HepG2 (cell line): ENCODE results near the gene CACNA1D. TPM values are rescaled to one million over a fixed set of nuclear protein-coding genes. Genes with fewer than 3 reads are reported as not detected.

Source experiments
- ARID4A ChIP-seq: sonication (generic); formaldehyde crosslinking; IDR thresholded peaks from 2 replicates; pipeline ENCODE4 v1.5.0; 2020; ENCODE audit warnings: mild to moderate bottlenecking, missing genetic modification reagents, borderline replicate concordance
- CCDC6 ChIP-seq: sonication (generic); formaldehyde crosslinking; IDR thresholded peaks from 2 replicates; pipeline ENCODE4 v1.8.1; 2022; ENCODE audit warnings: mild to moderate bottlenecking, missing genetic modification reagents, moderate library complexity
- CREB3 ChIP-seq: sonication (generic); formaldehyde crosslinking; IDR thresholded peaks from 2 replicates; pipeline ENCODE4 v1.5.0; 2020; ENCODE audit warnings: missing genetic modification reagents
- DDIT3 ChIP-seq: sonication (generic); formaldehyde crosslinking; IDR thresholded peaks from 2 replicates; pipeline ENCODE4 v1.4.0; 2020; ENCODE audit warnings: mild to moderate bottlenecking, missing genetic modification reagents
- DRAP1 ChIP-seq: IDR thresholded peaks from 2 replicates; pipeline ENCODE4 v1.6.1; 2016; ENCODE audit warnings: missing genetic modification reagents, missing compliant biosample characterization
- ELF1 ChIP-seq: sonication (generic); formaldehyde crosslinking; IDR thresholded peaks from 2 replicates; pipeline ENCODE4 v1.4.0; 2020; ENCODE audit warnings: missing genetic modification reagents
- FOXO1 ChIP-seq: sonication (generic); formaldehyde crosslinking; IDR thresholded peaks from 2 replicates; pipeline ENCODE4 v1.4.0; 2020; ENCODE audit warnings: missing genetic modification reagents
- HNF1B ChIP-seq: sonication (generic); formaldehyde crosslinking; IDR thresholded peaks from 2 replicates; pipeline ENCODE4 v1.5.1; 2020; ENCODE audit warnings: mild to moderate bottlenecking, moderate library complexity, missing genetic modification reagents
- HNF4A ChIP-seq: sonication (generic); formaldehyde crosslinking; IDR thresholded peaks from 2 replicates; pipeline ENCODE4 v1.4.0; 2020; ENCODE audit warnings: missing genetic modification reagents
- IKZF1 ChIP-seq: fragments of 450-650 bp; IDR thresholded peaks from 2 replicates; pipeline ENCODE4 v1.7.1; 2016
- PRPF4 ChIP-seq: fragments of 200-400 bp; formaldehyde crosslinking; IDR thresholded peaks from 2 replicates; pipeline ENCODE4 v1.6.1; 2016; ENCODE audit warnings: low read length, low read depth; ENCODE audit not compliant: poor library complexity, severe bottlenecking
- REPIN1 ChIP-seq: sonication (generic); formaldehyde crosslinking; IDR thresholded peaks from 2 replicates; pipeline ENCODE4 v1.8.0; 2022; ENCODE audit warnings: missing genetic modification reagents, low read depth, mild to moderate bottlenecking, borderline replicate concordance
- SMAD3 ChIP-seq: sonication (generic); formaldehyde crosslinking; IDR thresholded peaks from 2 replicates; pipeline ENCODE4 v1.4.0; 2020; ENCODE audit warnings: missing genetic modification reagents
- ZNF17 ChIP-seq: sonication (generic); formaldehyde crosslinking; IDR thresholded peaks from 2 replicates; pipeline ENCODE4 v1.5.0; 2020; ENCODE audit warnings: mild to moderate bottlenecking, missing genetic modification reagents
- ZNF350 ChIP-seq: sonication (generic); formaldehyde crosslinking; IDR thresholded peaks from 2 replicates; pipeline ENCODE4 v1.4.0; 2020; ENCODE audit warnings: mild to moderate bottlenecking, low read depth, missing genetic modification reagents, borderline replicate concordance
- ZNF691 ChIP-seq: sonication (generic); formaldehyde crosslinking; IDR thresholded peaks from 2 replicates; pipeline ENCODE4 v1.4.0; 2020; ENCODE audit warnings: missing genetic modification reagents, low read depth, mild to moderate bottlenecking, borderline replicate concordance
- ZSCAN29 ChIP-seq: sonication (generic); formaldehyde crosslinking; conservative IDR thresholded peaks from 2 replicates; pipeline ENCODE4 v1.4.0; 2020; ENCODE audit warnings: mild to moderate bottlenecking, missing genetic modification reagents
- polyA plus RNA-seq, 8 experiments: library from polyadenylated mRNA; depleted of rRNA in 3 of 8; stranded (reverse) in 7 of 8; unstranded in 1 of 8; fragments of >200 nt; fragmentation: Illumina TruSeq in 4 of 8; extraction: Trizol in 4 of 8; gene quantifications; 2 replicates each; pipeline versions ENCODE4 v1.2.1 to v1.2.3, GENCODE V29; 2011 to 2016; ENCODE audit warnings: low read depth in 4 of 8, missing spikeins in 1 of 8, mixed read lengths in 1 of 8; ENCODE audit not compliant: insufficient read depth in 1 of 8
- total RNA-seq, 5 experiments: library from RNA; depleted of rRNA; stranded (reverse); fragments of >200 nt; fragmentation: Illumina TruSeq; extraction: Trizol; gene quantifications; 2 replicates each; pipeline ENCODE4 v1.2.3, GENCODE V29; 2016; ENCODE audit warnings: low read depth in 1 of 5

CACNA1D gene
- total and polyA plus RNA-seq, 2 of the 13 experiments (the other 11 are each of a cell fraction or from before 2014, with no cell fraction given), result 0.26 to 0.38 TPM

- TF ChIP-seq PRPF4 (no peak), HNF4A (peak; percentile 90), FOXO1 (peak; percentile 98), IKZF1 (no peak), SMAD3 (CRISPR knock-in tag) (peak; percentile 76; the same call in 1 of the 2 replicates), ZNF691 (CRISPR knock-in tag) (peak; percentile 95), ARID4A (peak; percentile 12; the same call in 1 of the 2 replicates), REPIN1 (CRISPR knock-in tag) (peak; percentile 88; the same call in 1 of the 2 replicates), ZNF350 (CRISPR knock-in tag) (peak; percentile 52; the same call in 1 of the 2 replicates), HNF1B (CRISPR knock-in tag) (peak; percentile 77), ELF1 (CRISPR knock-in tag) (0 out of 2 replicates have a peak, but pooled peaks have one; percentile 12), CCDC6 (CRISPR knock-in tag) (peak; percentile 30; the same call in 1 of the 2 replicates), ZNF17 (no peak), ZSCAN29 (CRISPR knock-in tag) (no peak), DRAP1 (CRISPR knock-in tag) (peak; percentile 53; the same call in 1 of the 2 replicates), DDIT3 (CRISPR knock-in tag) (no peak), CREB3 (CRISPR knock-in tag) (peak; percentile 83; the same call in 1 of the 2 replicates)
Observed at GRCh38 chr3:53842436-53843194, 348.2 kb downstream of the CACNA1D start (continued).
